Neural cell (in vitro differentiated cells): ENCODE data around the gene IL17B.

Source experiments
- CTCF ChIP-seq: fragments of 450-650 bp; IDR thresholded peaks from 2 replicates; pipeline ENCODE4 v1.5.1; 2014; ENCODE audit warnings: antibody characterized with exemption, mild to moderate bottlenecking, moderate library complexity; ENCODE audit not compliant: poor library complexity, severe bottlenecking
- EP300 ChIP-seq: fragments of 450-650 bp; conservative IDR thresholded peaks from 2 replicates; pipeline ENCODE4 v1.6.1; 2014; ENCODE audit warnings: antibody characterized with exemption, mild to moderate bottlenecking, moderate library complexity; ENCODE audit not compliant: poor library complexity, severe bottlenecking
- EZH2 ChIP-seq: fragments of 200-600, 300-800 bp; shearing (Covaris generic), sonication (generic); IDR thresholded peaks from 2 replicates; pipeline ENCODE4 v1.6.1; 2014; ENCODE audit warnings: antibody characterized with exemption, low read length, borderline replicate concordance, mild to moderate bottlenecking; ENCODE audit not compliant: insufficient read depth, poor library complexity, severe bottlenecking
- POLR2AphosphoS5 ChIP-seq: IDR thresholded peaks from 2 replicates; pipeline ENCODE4 v1.6.1; 2012
- RAD21 ChIP-seq: fragments of 450-650 bp; conservative IDR thresholded peaks from 2 replicates; pipeline ENCODE4 v1.6.1; 2014; ENCODE audit warnings: antibody characterized with exemption, mild to moderate bottlenecking, moderate library complexity
- SMC3 ChIP-seq: fragments of 450-650 bp; conservative IDR thresholded peaks from 2 replicates; pipeline ENCODE4 v1.6.1; 2014; ENCODE audit warnings: antibody characterized with exemption, mild to moderate bottlenecking, moderate library complexity; ENCODE audit not compliant: poor library complexity
- TAF1 ChIP-seq: IDR thresholded peaks from 2 replicates; pipeline ENCODE4 v1.6.1; 2012; ENCODE audit warnings: low read depth

DNA sequence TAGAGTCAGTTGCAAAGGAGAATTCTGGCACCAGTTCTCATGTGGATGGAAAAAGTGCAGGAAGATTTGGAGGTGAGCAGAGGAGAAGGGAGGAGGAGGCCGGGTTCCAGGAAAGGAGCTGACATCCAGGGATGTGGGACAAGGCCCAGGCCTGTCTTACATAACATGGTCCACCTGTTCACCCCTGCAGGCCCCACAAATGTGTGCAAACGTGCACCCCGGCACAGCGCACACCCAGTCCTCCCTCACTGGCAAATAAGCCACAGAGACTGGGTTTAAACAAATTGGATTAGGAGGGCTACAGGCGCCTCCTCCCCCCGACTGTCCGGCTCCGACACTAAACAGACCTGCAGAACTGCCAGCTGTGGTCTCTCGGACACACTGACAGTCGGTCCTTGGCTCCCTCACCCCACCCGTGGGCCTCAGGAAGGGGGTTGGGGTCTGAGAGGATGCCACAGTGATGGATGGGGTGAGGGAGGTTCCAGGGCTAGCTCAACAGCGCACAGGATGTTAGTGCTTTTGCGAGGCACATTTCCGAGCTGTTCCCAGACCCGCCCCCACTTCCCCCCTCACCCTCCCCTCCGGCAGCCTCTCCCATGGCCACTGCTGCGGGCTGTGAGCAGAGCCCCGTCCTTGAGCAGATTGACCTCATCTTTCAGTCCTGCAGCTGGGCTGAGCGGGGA, 43.4 kb upstream of the IL17B start:
- TF ChIP-seq CTCF (no peak), TAF1 (no peak), RAD21 (no peak), EP300 (no peak), EZH2 (no peak), SMC3 (no peak), POLR2AphosphoS5 (no peak)
